Stomach (tissue), 4 donors: Measurements from ENCODE around the gene HS6ST2.

ENCODE experiments used
- CTCF ChIP-seq, 7 experiments: fragments of 450-650 bp in 4 of 7; fragments of 200-600 bp in 3 of 7; sonication (generic) in 3 of 7; IDR thresholded peaks; one replicate each; pipeline ENCODE4 v1.5.1; 2016 to 2019; ENCODE audit warnings: antibody characterized with exemption in 7 of 7, control low read depth in 2 of 7, mild to moderate bottlenecking in 1 of 7
- EP300 ChIP-seq: sonication (generic); formaldehyde crosslinking; IDR thresholded peaks from one replicate; pipeline ENCODE4 v1.6.1; 2017; ENCODE audit warnings: antibody characterized with exemption
- POLR2A ChIP-seq, 4 donors: fragments of 450-650 bp; IDR thresholded peaks; one replicate each; pipeline ENCODE4 v1.6.1; 2016; ENCODE audit warnings: antibody characterized with exemption in 4 of 4, control low read depth in 2 of 4, mild to moderate bottlenecking in 1 of 4, moderate library complexity in 1 of 4
- POLR2AphosphoS5 ChIP-seq, 3 donors: sonication (generic); formaldehyde crosslinking; IDR thresholded peaks; one replicate each; pipeline ENCODE4 v1.6.1; 2016; ENCODE audit warnings: antibody characterized with exemption in 3 of 3

- no peak for TF ChIP-seq POLR2AphosphoS5 (IDR thresholded peaks at IDR 0.05)
- no peak for TF ChIP-seq CTCF (IDR thresholded peaks at IDR 0.05)
- no peak for TF ChIP-seq POLR2A (IDR thresholded peaks at IDR 0.05)
- no peak for TF ChIP-seq EP300
These were observed 334.0 kb downstream of the HS6ST2 start for GRCh38 chrX:132624466-132624865.
